Parathyroid adenoma (tissue), 2 donors: Measurements from ENCODE around the gene HFE.
A peak's percentile ranks its signal among the peaks of the same experiment; 100 is the strongest.
"Not testable (repeated sequence)": the region's sequence is repeated elsewhere in the genome, so short reads cannot be mapped to it uniquely, and the experiment has no call there.

ENCODE experiments used
- H2AFZ ChIP-seq: fragments of 300-600 bp; sonication (generic); one replicate; pipeline ENCODE4 v1.7.0; 2017; ENCODE audit warnings: antibody characterized with exemption, mild to moderate bottlenecking
- H3K27ac ChIP-seq: fragments of 300-600 bp; sonication (generic); one replicate; pipeline ENCODE4 v1.7.0; 2017
- H3K27me3 ChIP-seq: fragments of 300-600 bp; sonication (generic); one replicate; pipeline ENCODE4 v1.7.0; 2017; ENCODE audit warnings: low read length; ENCODE audit not compliant: control insufficient read depth, insufficient read depth
- H3K36me3 ChIP-seq: fragments of 300-600 bp; sonication (generic); one replicate; pipeline ENCODE4 v1.7.0; 2017; ENCODE audit warnings: low read length; ENCODE audit not compliant: control insufficient read depth, insufficient read depth
- H3K4me1 ChIP-seq: fragments of 300-600 bp; sonication (generic); one replicate; pipeline ENCODE4 v1.7.0; 2017; ENCODE audit warnings: control low read depth
- H3K4me2 ChIP-seq: fragments of 300-600 bp; sonication (generic); one replicate; pipeline ENCODE4 v1.7.0; 2017; ENCODE audit warnings: low read length
- H3K4me3 ChIP-seq: fragments of 300-600 bp; sonication (generic); one replicate; pipeline ENCODE4 v1.7.0; 2017; ENCODE audit warnings: low read depth, low read length
- H3K79me2 ChIP-seq: fragments of 300-600 bp; sonication (generic); one replicate; pipeline ENCODE4 v1.7.0; 2017; ENCODE audit warnings: control low read depth
- H3K9ac ChIP-seq: fragments of 300-600 bp; sonication (generic); one replicate; pipeline ENCODE4 v1.7.0; 2017; ENCODE audit warnings: mild to moderate bottlenecking
- H3K9me3 ChIP-seq: fragments of 300-600 bp; sonication (generic); one replicate; pipeline ENCODE4 v1.7.0; 2017; ENCODE audit warnings: low read length; ENCODE audit not compliant: control insufficient read depth
- TF ChIP-seq, protein P1 (sequence below): fragments of 300-600 bp; sonication (generic); IDR thresholded peaks from one replicate; pipeline ENCODE4 v1.7.0; 2017; ENCODE audit warnings: antibody characterized with exemption, mild to moderate bottlenecking
- donor health status: primary hyperparathyroidism.

Gene HFE

DNA sequence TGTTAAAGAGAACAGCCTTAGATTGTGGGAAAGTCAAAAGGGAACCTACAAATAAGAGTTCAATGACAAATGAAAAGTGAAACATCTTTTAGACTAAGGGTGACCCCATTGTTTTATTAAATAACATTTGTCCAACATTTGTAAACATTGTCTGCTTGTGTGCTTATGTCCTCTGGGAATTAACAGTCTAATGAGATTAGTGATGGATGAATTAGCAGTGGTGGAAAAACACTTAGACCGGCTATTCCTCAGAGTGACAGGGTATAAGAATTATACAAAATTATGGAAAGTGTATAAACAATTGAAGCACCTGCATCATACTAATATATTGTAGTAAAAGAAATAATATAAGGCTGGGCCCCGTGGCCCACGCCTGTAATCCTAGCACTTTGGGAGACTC, 29.3 kb upstream of the HFE start:
- H2AFZ ChIP-seq = no peak overlapping the region
- H3K79me2 ChIP-seq = no peaks in the 10 kb centered on the region
- H3K9ac ChIP-seq = no peak overlapping the region
- H3K36me3 ChIP-seq = no peaks in the 10 kb centered on the region
- H3K4me2 ChIP-seq = no peak overlapping the region
- H3K4me3 ChIP-seq = no peak overlapping the region
- H3K9me3 ChIP-seq = no peaks in the 10 kb centered on the region
- no peak overlapping the region for H3K27ac ChIP-seq
- peaks cover 6% of the 10 kb centered on the region for H3K4me1 ChIP-seq
- TF ChIP-seq, protein P1, sequence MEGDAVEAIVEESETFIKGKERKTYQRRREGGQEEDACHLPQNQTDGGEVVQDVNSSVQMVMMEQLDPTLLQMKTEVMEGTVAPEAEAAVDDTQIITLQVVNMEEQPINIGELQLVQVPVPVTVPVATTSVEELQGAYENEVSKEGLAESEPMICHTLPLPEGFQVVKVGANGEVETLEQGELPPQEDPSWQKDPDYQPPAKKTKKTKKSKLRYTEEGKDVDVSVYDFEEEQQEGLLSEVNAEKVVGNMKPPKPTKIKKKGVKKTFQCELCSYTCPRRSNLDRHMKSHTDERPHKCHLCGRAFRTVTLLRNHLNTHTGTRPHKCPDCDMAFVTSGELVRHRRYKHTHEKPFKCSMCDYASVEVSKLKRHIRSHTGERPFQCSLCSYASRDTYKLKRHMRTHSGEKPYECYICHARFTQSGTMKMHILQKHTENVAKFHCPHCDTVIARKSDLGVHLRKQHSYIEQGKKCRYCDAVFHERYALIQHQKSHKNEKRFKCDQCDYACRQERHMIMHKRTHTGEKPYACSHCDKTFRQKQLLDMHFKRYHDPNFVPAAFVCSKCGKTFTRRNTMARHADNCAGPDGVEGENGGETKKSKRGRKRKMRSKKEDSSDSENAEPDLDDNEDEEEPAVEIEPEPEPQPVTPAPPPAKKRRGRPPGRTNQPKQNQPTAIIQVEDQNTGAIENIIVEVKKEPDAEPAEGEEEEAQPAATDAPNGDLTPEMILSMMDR = no peak
- H3K27me3 ChIP-seq = no peaks in the 10 kb centered on the region

DNA sequence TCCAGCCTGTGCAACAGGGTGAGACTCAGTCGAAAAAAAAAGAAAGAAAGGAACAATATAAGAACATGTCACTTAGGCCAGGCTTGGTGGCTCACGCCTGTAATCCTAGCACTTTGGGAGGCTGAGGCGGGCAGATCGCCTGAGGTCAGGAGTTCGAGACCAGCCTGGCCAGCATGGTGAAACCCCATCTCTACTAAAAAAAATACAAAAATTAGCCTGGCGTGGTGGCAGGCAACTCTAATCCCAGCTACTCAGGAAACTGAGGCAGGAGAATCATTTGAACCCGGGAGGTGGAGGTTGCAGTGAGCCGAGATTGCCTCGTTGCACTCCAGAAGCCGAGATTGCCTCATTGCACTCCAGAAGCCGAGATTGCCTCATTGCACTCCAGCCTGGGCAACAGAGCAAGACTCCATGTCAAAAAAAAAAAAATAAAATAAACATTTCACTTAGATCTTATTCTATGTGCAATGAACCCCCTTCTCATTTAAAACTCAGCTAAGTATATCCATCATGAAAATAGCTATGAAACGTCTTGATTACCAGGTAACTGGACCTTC, 28.7 kb upstream of the HFE start:
- not testable (repeated sequence) for H3K79me2 ChIP-seq, H3K4me3 ChIP-seq, H2AFZ ChIP-seq, H3K27me3 ChIP-seq, H3K4me2 ChIP-seq, H3K27ac ChIP-seq, H3K9me3 ChIP-seq, H3K4me1 ChIP-seq, H3K36me3 ChIP-seq, H3K9ac ChIP-seq

DNA sequence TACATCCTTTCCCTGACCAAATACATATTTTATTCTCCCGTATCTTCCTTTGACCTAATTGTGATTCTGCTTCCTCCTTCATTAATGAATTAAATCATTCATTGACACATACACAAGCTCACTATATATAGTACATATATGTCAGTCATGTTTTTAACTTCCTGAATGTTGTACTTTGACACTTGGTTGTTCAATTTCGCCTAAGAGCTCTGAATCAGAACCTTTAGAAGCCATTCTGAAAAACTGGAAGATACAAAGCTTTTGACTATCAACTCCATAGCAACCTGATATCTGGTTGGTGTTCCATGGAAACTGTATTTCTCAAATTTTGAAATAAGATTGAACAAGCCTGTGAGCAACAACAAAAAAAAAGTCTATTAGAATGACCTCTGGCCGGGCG, 27.3 kb upstream of the HFE start:
- no peak overlapping the region for H3K27ac ChIP-seq
- no peaks in the 10 kb centered on the region for H3K27me3 ChIP-seq
- H2AFZ ChIP-seq = no peak overlapping the region
- H3K9me3 ChIP-seq = no peaks in the 10 kb centered on the region
- H3K9ac ChIP-seq = no peak overlapping the region
- H3K4me3 ChIP-seq = no peak overlapping the region
- no peak overlapping the region for H3K4me2 ChIP-seq
- no peaks in the 10 kb centered on the region for H3K79me2 ChIP-seq
- no peaks in the 10 kb centered on the region for H3K4me1 ChIP-seq
- TF ChIP-seq, protein P1 = no peak
- no peaks in the 10 kb centered on the region for H3K36me3 ChIP-seq

DNA sequence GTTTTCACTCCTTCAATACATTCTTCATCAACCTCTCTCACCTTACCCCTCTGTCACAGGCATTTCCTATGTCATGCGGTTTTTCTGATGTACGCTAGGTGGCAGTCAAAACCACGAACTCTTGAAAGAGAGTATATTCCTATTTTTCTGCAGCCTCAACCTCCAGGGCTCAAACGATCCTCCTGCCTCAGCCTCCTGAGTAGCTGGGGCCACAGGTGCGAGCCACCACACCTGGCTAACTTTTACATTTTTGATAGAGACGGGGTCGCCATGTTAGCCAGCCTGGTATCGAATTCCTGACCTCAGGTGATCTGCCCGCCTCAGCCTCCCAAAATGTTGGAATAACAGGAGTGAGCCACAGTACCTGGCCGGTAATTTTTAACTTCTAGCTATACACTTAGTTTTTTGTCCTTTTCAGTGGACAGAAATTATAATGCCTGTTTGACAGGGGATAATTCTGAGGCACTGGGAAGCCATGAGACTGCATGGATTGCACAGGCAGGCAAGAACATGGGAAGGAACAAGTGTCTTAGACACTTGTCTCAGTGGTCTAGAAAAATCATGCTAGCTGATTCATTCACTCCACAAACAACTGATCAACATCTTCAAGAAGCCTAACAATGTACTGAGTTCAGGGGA, 22.5 kb upstream of the HFE start:
- TF ChIP-seq, protein P1 = peak; percentile 73
- Histone ChIP-seq H3K27me3 (no peaks in the 10 kb centered on the region), H3K9ac (no peak overlapping the region)

DNA sequence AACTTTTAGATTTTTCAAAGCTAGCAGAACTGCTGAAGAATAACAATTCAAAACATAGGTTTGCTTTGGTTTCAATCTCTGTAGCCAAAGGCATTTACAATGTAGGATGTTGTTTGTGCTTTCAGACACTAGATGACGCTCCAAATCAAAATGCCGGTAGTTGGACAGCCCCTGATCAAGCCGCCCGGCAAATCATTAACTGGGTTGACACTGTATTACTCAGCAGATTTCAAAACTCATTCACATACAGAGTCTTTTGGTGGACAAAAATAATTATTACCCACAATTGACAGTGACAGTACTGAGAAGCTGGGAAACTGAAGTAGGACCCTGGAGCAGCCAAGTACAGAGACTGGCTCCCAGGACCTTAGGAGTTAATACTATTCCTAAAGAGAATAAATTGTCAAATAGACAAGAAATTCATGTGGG, 21.3 kb upstream of the HFE start:
- H3K9ac ChIP-seq = no peak overlapping the region
- peak overlapping the region; percentile 0 for H2AFZ ChIP-seq
- no peaks in the 10 kb centered on the region for H3K79me2 ChIP-seq
- H3K4me1 ChIP-seq = no peaks in the 10 kb centered on the region
- H3K9me3 ChIP-seq = no peaks in the 10 kb centered on the region
- no peak overlapping the region for H3K27ac ChIP-seq
- no peaks in the 10 kb centered on the region for H3K27me3 ChIP-seq
- TF ChIP-seq, protein P1 = peak; percentile 83
- no peaks in the 10 kb centered on the region for H3K36me3 ChIP-seq
- no peak overlapping the region for H3K4me3 ChIP-seq
- peak overlapping the region; percentile 5 for H3K4me2 ChIP-seq

More for the DNA sequence above, 22.5 kb upstream of the HFE start:
- H2AFZ ChIP-seq = no peak overlapping the region
- H3K27ac ChIP-seq = no peak overlapping the region
- peak overlapping the region; percentile 20 for H3K4me3 ChIP-seq
- H3K4me1 ChIP-seq = no peaks in the 10 kb centered on the region
- no peak overlapping the region for H3K4me2 ChIP-seq
- no peaks in the 10 kb centered on the region for H3K36me3 ChIP-seq
- H3K79me2 ChIP-seq = no peaks in the 10 kb centered on the region
- no peaks in the 10 kb centered on the region for H3K9me3 ChIP-seq
